Lung (tissue), 16 donors: ENCODE data around the gene MPP1. TPM values are rescaled to one million over a fixed set of nuclear protein-coding genes. Genes with fewer than 3 reads are reported as not detected.
A peak's percentile ranks its signal among the peaks of the same experiment; 100 is the strongest.

ENCODE experiments used
- ATAC-seq: fragments of 200-7000 bp; cut with Tn5 transposase; one replicate; pipeline ENCODE4 v1.9.1; 2020; ENCODE audit warnings: moderate number of reproducible peaks; ENCODE audit not compliant: insufficient read depth, low FRiP score
- DNase-seq, 3 donors: peaks; one replicate each; pipeline ENCODE4 v3.0.0-alpha.2; 2013 to 2017
- H3K27ac ChIP-seq, 2 donors: one replicate each; pipeline ENCODE4 v1.5.1; 2013; ENCODE audit warnings: mild to moderate bottlenecking in 2 of 2, moderate library complexity in 2 of 2, control low read depth in 1 of 2, inconsistent platforms in 1 of 2, low read depth in 1 of 2, low read length in 1 of 2
- H3K27me3 ChIP-seq, 3 donors: one replicate each; pipeline ENCODE4 v1.5.1; 2013; ENCODE audit warnings: low read length in 2 of 3; ENCODE audit not compliant: control insufficient read depth in 3 of 3, insufficient read depth in 3 of 3
- H3K36me3 ChIP-seq, 4 donors: one replicate each; pipeline ENCODE4 v1.5.1; 2013; ENCODE audit warnings: low read length in 4 of 4, mild to moderate bottlenecking in 1 of 4, moderate library complexity in 1 of 4; ENCODE audit not compliant: control insufficient read depth in 4 of 4, insufficient read depth in 4 of 4
- H3K4me1 ChIP-seq, 5 donors: one replicate each; pipeline ENCODE4 v1.5.1; 2013; ENCODE audit warnings: low read length in 5 of 5, mild to moderate bottlenecking in 2 of 5, moderate library complexity in 1 of 5; ENCODE audit not compliant: control insufficient read depth in 5 of 5, insufficient read depth in 5 of 5
- H3K4me3 ChIP-seq: one replicate; pipeline ENCODE4 v1.5.1; 2013; ENCODE audit warnings: mild to moderate bottlenecking, control low read depth, moderate library complexity
- H3K9ac ChIP-seq, 2 donors: one replicate each; pipeline ENCODE4 v1.5.1; 2013; ENCODE audit warnings: low read length in 2 of 2, control low read depth in 1 of 2; ENCODE audit not compliant: insufficient read depth in 1 of 2
- H3K9me3 ChIP-seq, 4 donors: one replicate each; pipeline ENCODE4 v1.5.1; 2013; ENCODE audit warnings: low read length in 3 of 4, mild to moderate bottlenecking in 1 of 4, moderate library complexity in 1 of 4; ENCODE audit not compliant: control insufficient read depth in 4 of 4, insufficient read depth in 3 of 4
- WGBS, 2 donors: extraction: QIAGEN DNeasy Blood & Tissue Kit; methylation state at CpG; one replicate each; pipeline ENCODE4 v1.1.7; 2013; 5-methylcytosine and 5-hydroxymethylcytosine counted together
- long read RNA-seq, 5 donors: transcript quantifications; one replicate each; lab custom pipeline, GENCODE V29; 2026
- polyA plus RNA-seq, 2 donors: library from polyadenylated mRNA; stranded (reverse); fragments of 200-250 nt; gene quantifications; one replicate each; pipeline ENCODE4 v1.2.1, GENCODE V29; 2013
- total RNA-seq, 2 donors: library from RNA; depleted of rRNA in 1 of 2; stranded (reverse); fragments of >200 nt in 1 of 2; gene quantifications; one replicate each; pipeline ENCODE4 v1.2.1, GENCODE V29; 2014 to 2021
- TF ChIP-seq, protein P1 (sequence below): IDR thresholded peaks from 2 replicates; pipeline ENCODE4 v1.5.1; 2012; ENCODE audit warnings: mild to moderate bottlenecking; ENCODE audit errors: control extremely low read depth, extremely low read depth
- donor health status: control.
- donor health status: control.
- donor health status: Bipolar disorder and iron deficiency.
- donor health status: healthy.
- donor health status: DM: yes; HTN: yes; CAD: no.

MPP1 gene
- total RNA-seq, result 10 to 100 TPM; 51.5 to 61.4 TPM
- 100 to 1,000 TPM in 1 of 2 donors, 10 to 100 TPM in 1; 18.6 to 132 TPM for polyA plus RNA-seq
- long read RNA-seq, donor 1, transcript MPP1-202 (12 exons, 2,042 nt), result major isoform, 5 of 11 reads
- long read RNA-seq, donor 1, partial matches to known transcripts, result 5 of 11 reads
- long read RNA-seq, donor 1, other reads (novel, unspliced or antisense), result 0 of 11 reads
- long read RNA-seq, donor 2, partial matches to known transcripts, result 0 of 6 reads
- long read RNA-seq, donor 2, other reads (novel, unspliced or antisense), result 0 of 6 reads
- long read RNA-seq, donor 3, transcript MPP1-202 (12 exons, 2,042 nt), result major isoform, 5 of 7 reads
- long read RNA-seq, donor 3, partial matches to known transcripts, result 0 of 7 reads
- long read RNA-seq, donor 3, other reads (novel, unspliced or antisense), result 0 of 7 reads
- long read RNA-seq, donor 4, partial matches to known transcripts, result 0 of 1 reads
- long read RNA-seq, donor 4, other reads (novel, unspliced or antisense), result 0 of 1 reads
- long read RNA-seq, donor 5, transcript MPP1-202 (12 exons, 2,042 nt), result major isoform, 7 of 15 reads
- long read RNA-seq, donor 5, partial matches to known transcripts, result 5 of 15 reads
- long read RNA-seq, donor 5, other reads (novel, unspliced or antisense), result 0 of 15 reads

- peaks cover 0 to 4% (median 0%) of the 10 kb centered on the region in 4 donors for H3K9me3 ChIP-seq
- H3K9ac ChIP-seq, result peak within 1 kb of the TSS in 1 of 2 donors; percentile 1
- peak; percentile 92 for ATAC-seq
- H3K4me3 ChIP-seq, result peak within 1 kb of the TSS; percentile 37
- 0 to 35% methylated on average over 27 to 65 of the region's 65 CpGs for WGBS, 2 donors
- TF ChIP-seq, protein P1, sequence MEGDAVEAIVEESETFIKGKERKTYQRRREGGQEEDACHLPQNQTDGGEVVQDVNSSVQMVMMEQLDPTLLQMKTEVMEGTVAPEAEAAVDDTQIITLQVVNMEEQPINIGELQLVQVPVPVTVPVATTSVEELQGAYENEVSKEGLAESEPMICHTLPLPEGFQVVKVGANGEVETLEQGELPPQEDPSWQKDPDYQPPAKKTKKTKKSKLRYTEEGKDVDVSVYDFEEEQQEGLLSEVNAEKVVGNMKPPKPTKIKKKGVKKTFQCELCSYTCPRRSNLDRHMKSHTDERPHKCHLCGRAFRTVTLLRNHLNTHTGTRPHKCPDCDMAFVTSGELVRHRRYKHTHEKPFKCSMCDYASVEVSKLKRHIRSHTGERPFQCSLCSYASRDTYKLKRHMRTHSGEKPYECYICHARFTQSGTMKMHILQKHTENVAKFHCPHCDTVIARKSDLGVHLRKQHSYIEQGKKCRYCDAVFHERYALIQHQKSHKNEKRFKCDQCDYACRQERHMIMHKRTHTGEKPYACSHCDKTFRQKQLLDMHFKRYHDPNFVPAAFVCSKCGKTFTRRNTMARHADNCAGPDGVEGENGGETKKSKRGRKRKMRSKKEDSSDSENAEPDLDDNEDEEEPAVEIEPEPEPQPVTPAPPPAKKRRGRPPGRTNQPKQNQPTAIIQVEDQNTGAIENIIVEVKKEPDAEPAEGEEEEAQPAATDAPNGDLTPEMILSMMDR, result no peak
- H3K27me3 ChIP-seq, result no peaks in the 10 kb centered on the region
- H3K4me1 ChIP-seq, result peaks cover 3 to 6% (median 5%) of the 10 kb centered on the region in 5 donors
- DNase-seq, result peak; percentile 67 to 86 (median 77)
- H3K27ac ChIP-seq, result peak within 1 kb of the TSS; percentile 67 to 75
- H3K36me3 ChIP-seq, result no peaks in the 10 kb centered on the region
Measured at GRCh38 chrX:154804957-154805695, at the start of gene MPP1. Gene MPP1, minus strand, starts transcription at chrX:154805485. Its CDS starts 112 bp downstream, at chrX:154805373.

DNA sequence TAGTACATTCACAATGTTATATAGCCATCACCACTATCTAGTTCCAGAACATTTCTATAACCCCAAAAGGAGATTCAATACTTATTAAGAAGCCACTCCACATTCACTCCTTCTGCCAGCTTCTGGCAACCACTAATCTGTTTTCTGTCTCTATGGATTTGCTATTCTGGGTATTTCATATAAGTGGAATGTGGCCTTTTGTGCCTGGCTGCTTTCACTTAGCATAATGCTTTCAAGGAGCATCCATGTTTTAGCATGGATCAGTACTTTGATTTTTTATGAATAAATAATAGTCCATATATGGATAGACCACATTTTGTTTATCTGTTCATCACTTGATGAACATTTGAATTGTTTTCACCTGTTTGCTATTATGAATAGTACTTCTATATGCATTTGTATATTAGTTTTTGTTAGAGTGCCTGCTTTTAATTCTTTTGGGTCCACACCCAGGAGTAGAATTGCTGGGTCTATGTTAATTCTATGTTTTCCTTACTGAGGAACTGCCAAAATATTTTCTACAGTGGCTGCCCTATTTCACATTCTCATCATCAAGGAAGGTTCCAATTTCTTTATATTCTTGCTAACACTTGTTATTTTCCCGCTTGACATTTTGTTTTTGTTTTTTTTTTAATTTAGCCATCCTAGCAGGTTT lies 45.8 kb upstream of the MPP1 start:
- H3K27ac ChIP-seq, result no peak overlapping the region
- no peaks in the 10 kb centered on the region for H3K27me3 ChIP-seq
- H3K4me3 ChIP-seq, result no peak overlapping the region
- TF ChIP-seq, protein P1, result no peak
- no peak for ATAC-seq
- no peaks in the 10 kb centered on the region for H3K36me3 ChIP-seq
- H3K4me1 ChIP-seq, result no peaks in the 10 kb centered on the region
- 87 to 96% methylated on average over 1 of the region's 1 CpG for WGBS, 2 donors
- no peak overlapping the region for H3K9ac ChIP-seq
- DNase-seq, result no peak
- H3K9me3 ChIP-seq, result peaks cover 0 to 5% (median 2%) of the 10 kb centered on the region in 4 donors

DNA sequence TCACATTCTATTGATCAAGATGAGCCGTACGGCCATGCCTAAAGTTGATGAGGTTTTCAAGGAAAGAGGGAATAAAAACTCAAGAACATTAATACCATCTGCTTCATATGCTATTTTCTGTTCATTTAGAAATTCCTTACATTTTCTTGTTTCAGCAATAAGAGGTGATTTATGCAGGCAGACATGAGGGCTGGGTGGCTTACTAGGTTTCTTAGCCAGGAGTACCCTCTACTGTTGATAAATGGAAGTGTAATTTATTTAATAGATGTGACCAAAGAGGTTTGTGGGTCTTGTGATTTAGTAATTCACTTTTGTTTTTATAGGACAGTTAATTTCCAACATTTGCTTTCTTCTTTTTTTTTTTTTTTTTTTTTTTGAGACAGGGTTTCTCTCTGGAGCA lies 35.6 kb upstream of the MPP1 start:
- DNase-seq, result peak in 2 of 3 donors; percentile 41 to 53
- 78 to 89% methylated on average over 2 of the region's 2 CpGs for WGBS, 2 donors
- peak; percentile 83 for ATAC-seq

More for the DNA sequence above, 35.6 kb upstream of the MPP1 start:
- no peaks in the 10 kb centered on the region for H3K4me1 ChIP-seq
- H3K36me3 ChIP-seq, result no peaks in the 10 kb centered on the region
- TF ChIP-seq, protein P1, result peak; percentile 29
- H3K27ac ChIP-seq, result no peak overlapping the region
- peaks cover 0 to 3% (median 0%) of the 10 kb centered on the region in 4 donors for H3K9me3 ChIP-seq
- H3K9ac ChIP-seq, result no peak overlapping the region
- no peak overlapping the region for H3K4me3 ChIP-seq
- H3K27me3 ChIP-seq, result no peaks in the 10 kb centered on the region
